Mesodermal cell (in vitro differentiated cells): ENCODE results near the gene XIST.
"Not testable (repeated sequence)": the region's sequence is repeated elsewhere in the genome, so short reads cannot be mapped to it uniquely, and the experiment has no call there.

Experiments used
- H3K27ac ChIP-seq: 2 replicates; pipeline ENCODE4 v1.7.0; 2013; ENCODE audit warnings: mild to moderate bottlenecking, low read depth, low read length, moderate library complexity; ENCODE audit not compliant: severe bottlenecking
- H3K36me3 ChIP-seq: 2 replicates; pipeline ENCODE4 v1.7.1; 2013; ENCODE audit warnings: mild to moderate bottlenecking, low read length, moderate library complexity; ENCODE audit not compliant: control insufficient read depth, insufficient read depth
- H3K4me1 ChIP-seq: one replicate; pipeline ENCODE4 v1.7.1; 2013; ENCODE audit warnings: mild to moderate bottlenecking, low read length; ENCODE audit not compliant: insufficient read depth, control insufficient read depth, poor library complexity, severe bottlenecking
- H3K4me3 ChIP-seq: 2 replicates; pipeline ENCODE4 v1.7.0; 2013; ENCODE audit warnings: low read length, control low read depth, mild to moderate bottlenecking; ENCODE audit not compliant: insufficient read depth, poor library complexity, severe bottlenecking; ENCODE audit errors: extremely low read depth
- H3K9me3 ChIP-seq: 2 replicates; pipeline ENCODE4 v1.7.1; 2013; ENCODE audit warnings: mild to moderate bottlenecking, low read length, moderate library complexity; ENCODE audit not compliant: control insufficient read depth
- WGBS, 2 experiments: methylation state at CpG; one replicate each; pipeline ENCODE4 v1.1.5; 2013; ENCODE audit warnings: missing lambda C conversion rate in 2 of 2; ENCODE audit not compliant: insufficient coverage in 2 of 2; 5-methylcytosine and 5-hydroxymethylcytosine counted together

The XIST gene

GRCh38 chrX:73826996-73827395, 25.5 kb downstream of the XIST start:
- H3K36me3 ChIP-seq, result no peaks in the 10 kb centered on the region
- WGBS, 2 experiments, result 100% methylated on average over 1 of the region's 5 CpGs; no CpG with 5 or more reads in 1 of the 2 experiments
- H3K4me1 ChIP-seq, result no peaks in the 10 kb centered on the region
- no peaks in the 10 kb centered on the region for H3K9me3 ChIP-seq
- no peak overlapping the region for H3K27ac ChIP-seq
- H3K4me3 ChIP-seq, result no peak overlapping the region

GRCh38 chrX:73825569-73825968, 26.9 kb downstream of the XIST start:
- Histone ChIP-seq H3K9me3 (no peaks in the 10 kb centered on the region), H3K27ac (no peak overlapping the region), H3K4me3 (no peak overlapping the region), H3K4me1 (no peaks in the 10 kb centered on the region), H3K36me3 (no peaks in the 10 kb centered on the region)
- no CpG with 5 or more reads among the region's 1 CpG for WGBS, 2 experiments

- 60 to 83% methylated on average over 1 of the region's 2 CpGs for WGBS, 2 experiments
- Histone ChIP-seq H3K36me3 (no peaks in the 10 kb centered on the region), H3K27ac (no peak overlapping the region), H3K4me3 (no peak overlapping the region), H3K9me3 (no peaks in the 10 kb centered on the region), H3K4me1 (no peaks in the 10 kb centered on the region)
Measured at GRCh38 chrX:73823473-73824004, 29.0 kb downstream of the XIST start.

DNA sequence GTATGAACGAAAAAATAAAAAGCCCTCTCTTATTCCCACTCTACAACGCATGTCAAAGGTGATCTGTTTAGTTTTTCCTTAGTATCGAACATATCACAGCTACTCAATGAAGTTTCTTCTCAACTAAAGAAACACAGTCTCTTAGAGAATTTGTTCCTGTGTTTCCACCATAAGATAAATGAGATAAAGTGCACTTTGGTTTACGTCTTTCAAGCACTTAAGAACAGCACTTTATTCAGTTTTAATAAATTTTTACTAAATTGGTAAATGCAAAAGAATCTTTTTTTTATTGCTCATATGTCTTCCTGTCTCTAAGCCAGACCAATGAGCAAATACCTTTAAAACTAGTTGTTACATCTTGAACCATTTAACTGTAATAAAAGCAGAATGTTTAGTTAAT, 29.7 kb downstream of the XIST start:
- 100% methylated on average over 3 of the region's 4 CpGs; no CpG with 5 or more reads in 1 of the 2 experiments for WGBS, 2 experiments
- H3K27ac ChIP-seq, result no peak overlapping the region
- no peaks in the 10 kb centered on the region for H3K36me3 ChIP-seq
- H3K9me3 ChIP-seq, result no peaks in the 10 kb centered on the region
- H3K4me1 ChIP-seq, result no peaks in the 10 kb centered on the region
- no peak overlapping the region for H3K4me3 ChIP-seq

GRCh38 chrX:73821921-73822559, 30.5 kb downstream of the XIST start:
- no peaks in the 10 kb centered on the region for H3K4me1 ChIP-seq
- H3K36me3 ChIP-seq, result no peaks in the 10 kb centered on the region
- no peak overlapping the region for H3K27ac ChIP-seq
- no peak overlapping the region for H3K4me3 ChIP-seq
- no peaks in the 10 kb centered on the region for H3K9me3 ChIP-seq
- 80 to 100% methylated on average over 1 of the region's 4 CpGs for WGBS, 2 experiments

- WGBS, 2 experiments, result 100% methylated on average over 2 to 3 of the region's 10 CpGs
- H3K4me3 ChIP-seq, H3K36me3 ChIP-seq, H3K27ac ChIP-seq, H3K9me3 ChIP-seq, H3K4me1 ChIP-seq: not testable (repeated sequence)
Measured at GRCh38 chrX:73819864-73820558, 32.5 kb downstream of the XIST start.

- H3K4me1 ChIP-seq, result no peaks in the 10 kb centered on the region
- no CpG with 5 or more reads among the region's 3 CpGs for WGBS, 2 experiments
- no peaks in the 10 kb centered on the region for H3K9me3 ChIP-seq
- H3K36me3 ChIP-seq, result no peaks in the 10 kb centered on the region
- no peak overlapping the region for H3K4me3 ChIP-seq
- H3K27ac ChIP-seq, result no peak overlapping the region
Measured at GRCh38 chrX:73818200-73819116, 34.1 kb downstream of the XIST start.

DNA sequence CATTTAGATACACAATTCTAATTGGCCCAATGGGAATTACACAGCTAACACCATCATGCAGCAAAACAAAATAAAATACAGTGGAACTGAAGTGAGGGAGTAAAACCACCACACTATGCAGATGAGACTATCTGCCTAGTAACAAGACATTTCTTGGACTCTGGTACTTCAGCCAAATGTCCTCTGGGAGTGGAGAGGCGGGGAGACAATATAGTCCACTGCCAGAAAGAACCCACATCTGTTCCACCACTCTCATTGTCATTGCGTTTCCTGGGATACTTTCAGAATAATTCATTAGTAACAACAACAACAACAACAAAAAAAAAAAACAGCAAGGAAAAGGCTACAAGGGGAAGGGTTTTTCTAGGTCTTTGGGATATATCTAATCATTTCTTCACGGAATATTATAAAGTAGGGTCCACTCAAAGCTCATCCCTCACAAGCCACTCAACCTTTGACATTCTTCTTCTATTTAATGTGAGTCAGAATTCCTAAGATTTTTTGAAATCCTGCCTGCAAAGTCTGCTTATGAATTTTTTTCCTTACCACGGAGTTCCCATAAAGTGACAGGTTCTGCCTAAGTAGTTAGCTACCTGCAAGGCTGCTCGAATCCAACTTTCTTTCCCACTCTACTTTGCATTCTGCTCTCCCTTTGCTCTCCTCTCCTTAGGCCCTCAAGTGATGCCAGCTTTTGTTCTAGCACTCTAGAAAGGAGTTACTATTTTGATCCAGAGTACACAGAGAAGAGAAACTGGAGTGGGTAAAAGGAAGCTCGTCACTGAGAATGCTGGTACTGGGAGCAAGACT, 34.9 kb downstream of the XIST start:
- no peak overlapping the region for H3K4me3 ChIP-seq
- H3K27ac ChIP-seq, result no peak overlapping the region
- no peaks in the 10 kb centered on the region for H3K4me1 ChIP-seq
- H3K9me3 ChIP-seq, result no peaks in the 10 kb centered on the region
- no peaks in the 10 kb centered on the region for H3K36me3 ChIP-seq
- WGBS, 2 experiments, result 100% methylated on average over 2 of the region's 6 CpGs

GRCh38 chrX:73812256-73812655, 40.3 kb downstream of the XIST start:
- Histone ChIP-seq H3K36me3 (no peaks in the 10 kb centered on the region), H3K9me3 (no peaks in the 10 kb centered on the region), H3K4me1 (no peaks in the 10 kb centered on the region), H3K4me3 (no peak overlapping the region), H3K27ac (no peak overlapping the region)

DNA sequence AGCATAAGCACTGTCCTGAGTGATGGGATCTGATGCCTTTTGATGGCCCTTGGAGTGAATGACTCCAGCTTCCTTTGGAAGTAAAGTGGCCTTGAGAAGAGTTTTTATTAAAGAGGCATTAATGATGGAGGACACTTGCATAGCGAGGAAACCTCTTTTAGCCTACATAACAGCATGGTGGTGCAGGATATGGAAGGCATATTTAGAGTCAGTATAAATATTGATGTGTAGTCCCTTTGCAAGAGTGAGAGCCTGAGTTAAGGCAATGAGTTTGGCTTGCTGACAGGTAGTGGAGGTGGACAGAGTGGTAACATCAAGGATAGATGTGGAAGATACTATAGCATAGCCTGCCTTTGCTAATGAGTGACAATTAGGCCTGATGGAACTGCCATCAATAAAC, 48.4 kb downstream of the XIST start:
- not testable (repeated sequence) for H3K9me3 ChIP-seq, H3K4me1 ChIP-seq
- WGBS, 2 experiments, result no CpG with 5 or more reads among the region's 1 CpG

More for the DNA sequence above, 48.4 kb downstream of the XIST start:
- H3K4me3 ChIP-seq, H3K36me3 ChIP-seq, H3K27ac ChIP-seq: not testable (repeated sequence)
